Lung (tissue), 12 donors: Measurements from ENCODE around the gene LGI4. TPM values are rescaled to one million over a fixed set of nuclear protein-coding genes. Genes with fewer than 3 reads are reported as not detected.

ENCODE experiments used
- ATAC-seq: fragments of 200-7000 bp; cut with Tn5 transposase; one replicate; pipeline ENCODE4 v1.9.1; 2020; ENCODE audit warnings: moderate number of reproducible peaks; ENCODE audit not compliant: insufficient read depth, low FRiP score
- DNase-seq, 3 donors: peaks; one replicate each; pipeline ENCODE4 v3.0.0-alpha.2; 2013 to 2017
- H3K27ac ChIP-seq, 2 donors: one replicate each; pipeline ENCODE4 v1.5.1; 2013; ENCODE audit warnings: mild to moderate bottlenecking in 2 of 2, moderate library complexity in 2 of 2, control low read depth in 1 of 2, inconsistent platforms in 1 of 2, low read depth in 1 of 2, low read length in 1 of 2
- H3K27me3 ChIP-seq, 3 donors: one replicate each; pipeline ENCODE4 v1.5.1; 2013; ENCODE audit warnings: low read length in 2 of 3; ENCODE audit not compliant: control insufficient read depth in 3 of 3, insufficient read depth in 3 of 3
- H3K36me3 ChIP-seq, 4 donors: one replicate each; pipeline ENCODE4 v1.5.1; 2013; ENCODE audit warnings: low read length in 4 of 4, mild to moderate bottlenecking in 1 of 4, moderate library complexity in 1 of 4; ENCODE audit not compliant: control insufficient read depth in 4 of 4, insufficient read depth in 4 of 4
- H3K4me1 ChIP-seq, 5 donors: one replicate each; pipeline ENCODE4 v1.5.1; 2013; ENCODE audit warnings: low read length in 5 of 5, mild to moderate bottlenecking in 2 of 5, moderate library complexity in 1 of 5; ENCODE audit not compliant: control insufficient read depth in 5 of 5, insufficient read depth in 5 of 5
- H3K4me3 ChIP-seq: one replicate; pipeline ENCODE4 v1.5.1; 2013; ENCODE audit warnings: mild to moderate bottlenecking, control low read depth, moderate library complexity
- H3K9ac ChIP-seq, 2 donors: one replicate each; pipeline ENCODE4 v1.5.1; 2013; ENCODE audit warnings: low read length in 2 of 2, control low read depth in 1 of 2; ENCODE audit not compliant: insufficient read depth in 1 of 2
- H3K9me3 ChIP-seq, 4 donors: one replicate each; pipeline ENCODE4 v1.5.1; 2013; ENCODE audit warnings: low read length in 3 of 4, mild to moderate bottlenecking in 1 of 4, moderate library complexity in 1 of 4; ENCODE audit not compliant: control insufficient read depth in 4 of 4, insufficient read depth in 3 of 4
- WGBS, 2 donors: extraction: QIAGEN DNeasy Blood & Tissue Kit; methylation state at CpG; one replicate each; pipeline ENCODE4 v1.1.7; 2013; 5-methylcytosine and 5-hydroxymethylcytosine counted together
- polyA plus RNA-seq, 2 donors: library from polyadenylated mRNA; stranded (reverse); fragments of 200-250 nt; gene quantifications; one replicate each; pipeline ENCODE4 v1.2.1, GENCODE V29; 2013
- total RNA-seq, 2 donors: library from RNA; depleted of rRNA in 1 of 2; stranded (reverse); fragments of >200 nt in 1 of 2; gene quantifications; one replicate each; pipeline ENCODE4 v1.2.1, GENCODE V29; 2014 to 2021
- TF ChIP-seq, protein P1 (sequence below): IDR thresholded peaks from 2 replicates; pipeline ENCODE4 v1.5.1; 2012; ENCODE audit warnings: mild to moderate bottlenecking; ENCODE audit errors: control extremely low read depth, extremely low read depth
- donor health status: control.
- donor health status: control.
- donor health status: Bipolar disorder and iron deficiency.
- donor health status: healthy.
- donor health status: DM: yes; HTN: yes; CAD: no.

The LGI4 gene
- total and polyA plus RNA-seq, 4 donors, result 1.6 to 11.2 (median 4.1) TPM

DNA sequence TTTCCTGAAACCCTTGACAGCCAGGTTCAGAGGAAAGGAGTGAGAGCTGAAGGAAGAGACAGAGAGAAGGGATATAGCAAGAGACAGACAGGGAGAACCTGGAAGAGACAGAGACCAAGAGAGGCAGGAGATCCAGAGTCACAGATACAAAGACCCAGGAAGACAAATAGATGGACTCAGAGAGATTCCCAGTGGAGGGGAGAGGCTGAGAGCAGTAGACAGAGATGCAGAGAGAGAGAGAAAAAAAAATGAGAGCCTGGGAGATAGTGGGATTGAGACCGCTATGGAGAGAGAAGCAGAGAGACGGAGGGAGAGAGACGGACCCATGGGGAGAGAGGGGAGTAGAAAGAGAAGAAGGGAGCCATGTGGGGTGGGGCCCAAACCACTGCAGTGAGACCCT is 9.0 kb upstream of the LGI4 start:
- 44 to 45% methylated on average over 3 of the region's 3 CpGs for WGBS, 2 donors
- peaks cover 0 to 12% (median 2%) of the 10 kb centered on the region in 3 donors for H3K27me3 ChIP-seq
- no peak overlapping the region for H3K27ac ChIP-seq
- peaks cover 2 to 34% (median 8%) of the 10 kb centered on the region in 5 donors for H3K4me1 ChIP-seq
- DNase-seq (no peak), ATAC-seq (no peak)
- TF ChIP-seq, protein P1, sequence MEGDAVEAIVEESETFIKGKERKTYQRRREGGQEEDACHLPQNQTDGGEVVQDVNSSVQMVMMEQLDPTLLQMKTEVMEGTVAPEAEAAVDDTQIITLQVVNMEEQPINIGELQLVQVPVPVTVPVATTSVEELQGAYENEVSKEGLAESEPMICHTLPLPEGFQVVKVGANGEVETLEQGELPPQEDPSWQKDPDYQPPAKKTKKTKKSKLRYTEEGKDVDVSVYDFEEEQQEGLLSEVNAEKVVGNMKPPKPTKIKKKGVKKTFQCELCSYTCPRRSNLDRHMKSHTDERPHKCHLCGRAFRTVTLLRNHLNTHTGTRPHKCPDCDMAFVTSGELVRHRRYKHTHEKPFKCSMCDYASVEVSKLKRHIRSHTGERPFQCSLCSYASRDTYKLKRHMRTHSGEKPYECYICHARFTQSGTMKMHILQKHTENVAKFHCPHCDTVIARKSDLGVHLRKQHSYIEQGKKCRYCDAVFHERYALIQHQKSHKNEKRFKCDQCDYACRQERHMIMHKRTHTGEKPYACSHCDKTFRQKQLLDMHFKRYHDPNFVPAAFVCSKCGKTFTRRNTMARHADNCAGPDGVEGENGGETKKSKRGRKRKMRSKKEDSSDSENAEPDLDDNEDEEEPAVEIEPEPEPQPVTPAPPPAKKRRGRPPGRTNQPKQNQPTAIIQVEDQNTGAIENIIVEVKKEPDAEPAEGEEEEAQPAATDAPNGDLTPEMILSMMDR, result no peak
- H3K36me3 ChIP-seq, result peaks cover 0 to 3% (median 0%) of the 10 kb centered on the region in 4 donors
- H3K4me3 ChIP-seq, result no peak overlapping the region
- H3K9ac ChIP-seq, result no peak overlapping the region
- no peaks in the 10 kb centered on the region for H3K9me3 ChIP-seq

DNA sequence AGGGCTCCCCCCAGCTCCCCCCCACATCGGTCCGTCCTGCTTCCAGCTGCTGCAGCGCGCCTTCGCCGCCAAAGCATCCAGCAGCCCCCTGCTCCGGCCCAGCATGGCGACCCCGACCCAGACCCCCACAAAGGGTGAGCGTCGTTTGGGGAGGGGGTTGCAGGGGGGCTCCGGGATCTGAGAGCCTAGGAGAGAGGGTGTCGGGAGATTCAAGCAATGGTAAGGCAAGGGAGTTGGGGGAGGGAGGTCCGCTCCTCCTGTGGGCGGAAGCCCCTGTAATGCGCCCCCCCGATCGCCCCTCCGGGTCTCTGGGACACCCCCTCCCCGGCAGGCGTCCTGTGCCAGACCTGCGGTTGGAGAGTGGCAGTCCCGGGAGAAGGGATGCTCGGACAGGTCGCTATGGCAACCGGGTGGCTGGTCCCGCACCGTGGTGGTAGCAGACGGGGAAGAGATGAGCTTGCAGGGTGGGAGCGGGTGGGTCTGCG is 8.4 kb upstream of the LGI4 start, which contains the start of gene FXYD7:
Gene FXYD7, plus strand, starts transcription at position 25 of the 485 bp plus-strand sequence. Its CDS starts 79 bp downstream, at position 104.
- TF ChIP-seq, protein P1, result no peak
- DNase-seq (peak in 1 of 3 donors; percentile 29), ATAC-seq (no peak)
- H3K4me3 ChIP-seq, result no peak within 1 kb of the TSS
- 5 to 8% methylated on average over 30 to 31 of the region's 31 CpGs for WGBS, 2 donors
- no peak within 1 kb of the TSS for H3K27ac ChIP-seq
- no peak within 1 kb of the TSS for H3K9ac ChIP-seq
- peaks cover 4 to 38% (median 8%) of the 10 kb centered on the region in 5 donors for H3K4me1 ChIP-seq
- H3K27me3 ChIP-seq, result peaks cover 0 to 12% (median 2%) of the 10 kb centered on the region in 3 donors
- H3K36me3 ChIP-seq, result peaks cover 0 to 3% (median 0%) of the 10 kb centered on the region in 4 donors
- no peaks in the 10 kb centered on the region for H3K9me3 ChIP-seq

DNA sequence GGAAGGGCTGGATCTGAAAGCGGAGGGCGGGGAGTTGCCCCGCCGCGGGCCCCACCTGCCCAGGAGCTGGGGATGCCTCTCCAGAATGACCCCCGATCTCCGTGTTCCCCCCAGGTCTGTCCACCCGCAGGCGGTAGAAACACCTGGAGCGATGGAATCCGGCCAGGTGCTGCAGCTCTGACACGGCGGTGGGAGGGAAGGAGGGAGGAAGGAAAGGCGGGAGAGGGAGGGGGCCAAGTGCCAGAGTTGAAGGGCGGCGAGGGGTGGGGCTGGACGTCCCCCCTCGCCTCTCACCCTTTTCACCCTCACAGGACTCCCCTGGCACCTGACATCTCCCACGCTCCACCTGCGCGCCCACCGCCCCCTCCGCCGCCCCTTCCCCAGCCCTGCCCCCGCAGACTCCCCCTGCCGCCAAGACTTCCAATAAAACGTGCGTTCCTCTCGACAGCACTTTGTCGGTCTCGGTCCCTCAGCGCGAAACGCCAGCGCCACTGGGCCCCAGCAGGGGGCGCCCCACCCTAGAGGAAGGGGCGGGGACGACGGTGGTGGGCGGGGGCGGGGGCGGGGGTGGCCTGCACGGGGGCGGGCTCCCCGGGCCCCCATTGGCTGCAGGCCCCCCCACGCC is 7.9 kb upstream of the LGI4 start:
- Histone ChIP-seq H3K9me3 (no peaks in the 10 kb centered on the region), H3K27ac (no peak overlapping the region), H3K4me1 (peaks cover 5 to 42% (median 10%) of the 10 kb centered on the region in 5 donors), H3K36me3 (peaks cover 0 to 3% (median 0%) of the 10 kb centered on the region in 4 donors), H3K27me3 (peaks cover 0 to 12% (median 2%) of the 10 kb centered on the region in 3 donors), H3K4me3 (no peak overlapping the region), H3K9ac (no peak overlapping the region)
- 2 to 11% methylated on average over 27 to 45 of the region's 46 CpGs for WGBS, 2 donors
- TF ChIP-seq, protein P1, result no peak
- ATAC-seq (no peak), DNase-seq (peak in 2 of 3 donors; percentile 53 to 64)
